Liver (tissue), 9 donors: Measurements from ENCODE around the gene CACNG3. TPM values are rescaled to one million over a fixed set of nuclear protein-coding genes. Genes with fewer than 3 reads are reported as not detected.

Source experiments
- DNase-seq: peaks from one replicate; pipeline ENCODE4 v3.0.0-alpha.2; 2017; ENCODE audit warnings: low spot score
- H3K27ac ChIP-seq, 2 donors: one replicate each; pipeline ENCODE4 v1.7.0; 2013; ENCODE audit warnings: inconsistent platforms in 2 of 2, low read length in 2 of 2, control low read depth in 1 of 2, low read depth in 1 of 2, mild to moderate bottlenecking in 1 of 2
- H3K27me3 ChIP-seq, 4 donors: one replicate each; pipeline versions ENCODE4 v1.6.1 to v1.7.0; 2013; ENCODE audit warnings: low read length in 3 of 4, inconsistent platforms in 1 of 4, mild to moderate bottlenecking in 1 of 4, moderate library complexity in 1 of 4; ENCODE audit not compliant: control insufficient read depth in 4 of 4, insufficient read depth in 4 of 4
- H3K36me3 ChIP-seq, 4 donors: one replicate each; pipeline versions ENCODE4 v1.6.1 to v1.7.0; 2013; ENCODE audit warnings: low read length in 3 of 4, mild to moderate bottlenecking in 3 of 4, low read depth in 1 of 4, moderate library complexity in 1 of 4; ENCODE audit not compliant: control insufficient read depth in 4 of 4, insufficient read depth in 3 of 4
- H3K4me1 ChIP-seq, 4 donors: one replicate each; pipeline versions ENCODE4 v1.6.1 to v1.7.0; 2013; ENCODE audit warnings: low read length in 3 of 4, mild to moderate bottlenecking in 3 of 4, moderate library complexity in 1 of 4; ENCODE audit not compliant: control insufficient read depth in 4 of 4, insufficient read depth in 4 of 4
- H3K4me3 ChIP-seq, 3 donors: one replicate each; pipeline versions ENCODE4 v1.6.1 to v1.7.0; 2013; ENCODE audit warnings: low read length in 3 of 3, control low read depth in 1 of 3, low read depth in 1 of 3, mild to moderate bottlenecking in 1 of 3
- H3K9ac ChIP-seq, 2 donors: one replicate each; pipeline ENCODE4 v1.7.0; 2013; ENCODE audit warnings: low read length in 2 of 2, mild to moderate bottlenecking in 2 of 2, moderate library complexity in 2 of 2, control low read depth in 1 of 2, low read depth in 1 of 2
- H3K9me3 ChIP-seq, 4 donors: one replicate each; pipeline versions ENCODE4 v1.6.1 to v1.7.0; 2013; ENCODE audit warnings: low read length in 3 of 4; ENCODE audit not compliant: control insufficient read depth in 4 of 4
- EGR1 ChIP-seq, 2 donors: IDR thresholded peaks; 2 replicates each; pipeline ENCODE4 v1.6.1; 2016 to 2018; ENCODE audit warnings: antibody characterized with exemption in 2 of 2, low read depth in 2 of 2
- FOXA1 ChIP-seq: IDR thresholded peaks from 2 replicates; pipeline ENCODE4 v1.6.1; 2016; ENCODE audit warnings: antibody characterized with exemption
- FOXA2 ChIP-seq: IDR thresholded peaks from 2 replicates; pipeline ENCODE4 v1.6.1; 2016; ENCODE audit warnings: antibody characterized with exemption
- GABPA ChIP-seq, 2 donors: IDR thresholded peaks in 1 of 2; conservative IDR thresholded peaks in 1 of 2; 2 replicates each; pipeline ENCODE4 v1.6.1; 2016; ENCODE audit warnings: antibody characterized with exemption in 2 of 2, mild to moderate bottlenecking in 1 of 2, moderate library complexity in 1 of 2
- HNF4A ChIP-seq, 2 donors: conservative IDR thresholded peaks; 2 replicates each; pipeline ENCODE4 v1.6.1; 2016; ENCODE audit warnings: antibody characterized with exemption in 2 of 2, mild to moderate bottlenecking in 2 of 2
- HNF4G ChIP-seq: IDR thresholded peaks from 2 replicates; pipeline ENCODE4 v1.6.1; 2016; ENCODE audit warnings: antibody characterized with exemption
- JUND ChIP-seq, 2 donors: IDR thresholded peaks; 2 replicates each; pipeline ENCODE4 v1.6.1; 2016; ENCODE audit warnings: antibody characterized with exemption in 2 of 2
- NR2F2 ChIP-seq: IDR thresholded peaks from 2 replicates; pipeline ENCODE4 v1.6.1; 2016; ENCODE audit warnings: antibody characterized with exemption
- RAD21 ChIP-seq, 2 donors: IDR thresholded peaks; 2 replicates each; pipeline ENCODE4 v1.6.1; 2016; ENCODE audit warnings: antibody characterized with exemption in 2 of 2, mild to moderate bottlenecking in 2 of 2
- REST ChIP-seq: IDR thresholded peaks from 2 replicates; pipeline ENCODE4 v1.6.1; 2016; ENCODE audit warnings: antibody characterized with exemption, mild to moderate bottlenecking
- RXRA ChIP-seq, 2 donors: IDR thresholded peaks; 2 replicates each; pipeline ENCODE4 v1.6.1; 2017 to 2018; ENCODE audit warnings: antibody characterized with exemption in 2 of 2, mild to moderate bottlenecking in 1 of 2
- SP1 ChIP-seq: IDR thresholded peaks from 2 replicates; pipeline ENCODE4 v1.6.1; 2018; ENCODE audit warnings: antibody characterized with exemption, mild to moderate bottlenecking
- TAF1 ChIP-seq: conservative IDR thresholded peaks from 2 replicates; pipeline ENCODE4 v1.6.1; 2016; ENCODE audit warnings: antibody characterized with exemption, mild to moderate bottlenecking
- YY1 ChIP-seq: IDR thresholded peaks from 2 replicates; pipeline ENCODE4 v1.6.1; 2016; ENCODE audit warnings: antibody characterized with exemption, mild to moderate bottlenecking
- ZBTB33 ChIP-seq: IDR thresholded peaks from 2 replicates; pipeline ENCODE4 v1.6.1; 2016; ENCODE audit warnings: antibody characterized with exemption
- WGBS: extraction: QIAGEN DNeasy Blood & Tissue Kit; methylation state at CpG from one replicate; pipeline ENCODE4 v1.1.7; 2013; 5-methylcytosine and 5-hydroxymethylcytosine counted together
- polyA plus RNA-seq, 2 donors: library from polyadenylated mRNA; stranded (reverse) in 1 of 2; unstranded in 1 of 2; fragments of 200-250 nt in 1 of 2; fragments of >200 nt in 1 of 2; fragmentation: Nextera tagmentation in 1 of 2; extraction: Ambion mirVana in 1 of 2; gene quantifications; one replicate each; pipeline versions ENCODE4 v1.2.1 to v1.2.3, GENCODE V29; 2013 to 2015
- total RNA-seq, 2 donors: library from RNA; depleted of rRNA; stranded (reverse); fragments of >200 nt; gene quantifications; one replicate each; pipeline ENCODE4 v1.2.3, GENCODE V29; 2014
- TF ChIP-seq, protein P1 (sequence below): IDR thresholded peaks from 2 replicates; pipeline ENCODE4 v1.6.1; 2016; ENCODE audit warnings: antibody characterized with exemption
- TF ChIP-seq, protein P2 (sequence below): IDR thresholded peaks from 2 replicates; pipeline ENCODE4 v1.6.1; 2016; ENCODE audit warnings: antibody characterized with exemption
- donor health status: healthy.
- donor health status: healthy.
- donor health status: healthy.
- donor health status: healthy.
- donor health status: healthy.

CACNG3 gene
- total and polyA plus RNA-seq, 4 donors, result not detected

GRCh38 chr16:24318680-24319079 lies 62.5 kb downstream of the CACNG3 start:
- Histone ChIP-seq H3K9me3 (no peaks in the 10 kb centered on the region), H3K9ac (no peak overlapping the region), H3K27ac (no peak overlapping the region), H3K36me3 (no peaks in the 10 kb centered on the region), H3K27me3 (peaks cover 0 to 7% (median 0%) of the 10 kb centered on the region in 4 donors), H3K4me1 (no peaks in the 10 kb centered on the region), H3K4me3 (no peak overlapping the region)
- 34% methylated on average over 1 of the region's 1 CpG for WGBS
- TF ChIP-seq, protein P1, sequence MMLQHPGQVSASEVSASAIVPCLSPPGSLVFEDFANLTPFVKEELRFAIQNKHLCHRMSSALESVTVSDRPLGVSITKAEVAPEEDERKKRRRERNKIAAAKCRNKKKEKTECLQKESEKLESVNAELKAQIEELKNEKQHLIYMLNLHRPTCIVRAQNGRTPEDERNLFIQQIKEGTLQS, result no peak
- no peak for TF ChIP-seq NR2F2
- no peak for TF ChIP-seq GABPA (IDR thresholded peaks at IDR 0.05 in 1 of 2, conservative IDR thresholded peaks at IDR 0.05 in 1 of 2)
- TF ChIP-seq HNF4G, result no peak
- TF ChIP-seq FOXA1, result no peak
- no peak for DNase-seq

GRCh38 chr16:24319126-24319814 lies 63.1 kb downstream of the CACNG3 start:
- TF ChIP-seq RXRA (IDR thresholded peaks at IDR 0.05), result no peak
- TF ChIP-seq HNF4A (conservative IDR thresholded peaks at IDR 0.05), result no peak
- no peak for TF ChIP-seq HNF4G
- TF ChIP-seq FOXA2, result no peak
- TF ChIP-seq ZBTB33, result no peak
- no peak for TF ChIP-seq RAD21 (IDR thresholded peaks at IDR 0.05)
- no peak for TF ChIP-seq FOXA1
- no peak for TF ChIP-seq GABPA (IDR thresholded peaks at IDR 0.05 in 1 of 2, conservative IDR thresholded peaks at IDR 0.05 in 1 of 2)
- no peak for TF ChIP-seq JUND (IDR thresholded peaks at IDR 0.05)
- no peak for TF ChIP-seq NR2F2
- no peak for DNase-seq
- Histone ChIP-seq H3K27ac (no peak overlapping the region), H3K36me3 (no peaks in the 10 kb centered on the region), H3K9ac (no peak overlapping the region), H3K9me3 (no peaks in the 10 kb centered on the region), H3K4me3 (no peak overlapping the region), H3K4me1 (no peaks in the 10 kb centered on the region), H3K27me3 (peaks cover 0 to 7% (median 0%) of the 10 kb centered on the region in 4 donors)
- WGBS, result 63% methylated on average over 5 of the region's 5 CpGs

DNA sequence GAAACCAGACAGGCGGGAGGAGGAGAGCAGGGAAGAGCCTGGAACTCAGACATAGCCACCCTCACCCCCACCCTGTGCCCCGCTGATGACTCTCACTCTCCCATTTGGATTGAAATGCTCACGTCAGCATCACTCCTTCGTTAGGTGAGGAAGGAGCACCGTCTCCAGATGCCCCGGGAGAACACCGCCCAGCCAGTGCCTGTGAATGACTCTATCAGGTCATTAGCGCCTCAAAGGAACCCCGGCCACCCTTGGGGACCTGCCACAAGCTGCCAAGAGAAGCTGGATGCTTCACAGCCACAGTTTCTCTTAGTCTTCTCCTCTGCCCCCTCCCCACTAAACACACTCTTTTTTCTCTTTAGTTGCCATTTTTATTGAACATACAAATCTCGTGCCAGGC lies 66.0 kb downstream of the CACNG3 start:
- no peaks in the 10 kb centered on the region for H3K4me1 ChIP-seq
- no peaks in the 10 kb centered on the region for H3K9me3 ChIP-seq
- H3K4me3 ChIP-seq, result no peak overlapping the region
- H3K9ac ChIP-seq, result no peak overlapping the region
- 34% methylated on average over 10 of the region's 10 CpGs for WGBS
- no peaks in the 10 kb centered on the region for H3K36me3 ChIP-seq
- DNase-seq, result no peak
- H3K27me3 ChIP-seq, result peaks cover 0 to 7% (median under 1%) of the 10 kb centered on the region in 4 donors
- TF ChIP-seq GABPA (IDR thresholded peaks at IDR 0.05 in 1 of 2, conservative IDR thresholded peaks at IDR 0.05 in 1 of 2) (no peak), HNF4G (no peak), RXRA (IDR thresholded peaks at IDR 0.05) (no peak), JUND (IDR thresholded peaks at IDR 0.05) (no peak), ZBTB33 (no peak), YY1 (no peak), TAF1 (no peak), REST (no peak), FOXA1 (no peak), RAD21 (IDR thresholded peaks at IDR 0.05) (no peak), HNF4A (conservative IDR thresholded peaks at IDR 0.05) (no peak), SP1 (no peak), FOXA2 (no peak), EGR1 (IDR thresholded peaks at IDR 0.05; ENCODE audit: low read depth in 2 of 2) (no peak)
- TF ChIP-seq, protein P2, sequence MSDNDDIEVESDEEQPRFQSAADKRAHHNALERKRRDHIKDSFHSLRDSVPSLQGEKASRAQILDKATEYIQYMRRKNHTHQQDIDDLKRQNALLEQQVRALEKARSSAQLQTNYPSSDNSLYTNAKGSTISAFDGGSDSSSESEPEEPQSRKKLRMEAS, result no peak
- H3K27ac ChIP-seq, result no peak overlapping the region
